Measurements from ENCODE around the gene CETN3. TPM values are rescaled to one million over a fixed set of nuclear protein-coding genes. Genes with fewer than 3 reads are reported as not detected.

CETN3 gene
- total and polyA plus RNA-seq, 9 of the 15 experiments (the other 6 are each of a cell fraction or from before 2014, with no cell fraction given) = 43.3 to 113 (median 82.4) TPM

GRCh38 chr5:90345684-90346083 is 63.9 kb downstream of the CETN3 start (continued):
- no peak for TF ChIP-seq GTF2B (IDR thresholded peaks at IDR 0.05; ENCODE audit: extremely low read depth, insufficient read length)
- no peak for TF ChIP-seq NR2F6 (CRISPR knock-in tag; IDR thresholded peaks at IDR 0.05)
- TF ChIP-seq EP300 (IDR thresholded peaks at IDR 0.05; ENCODE audit: low read length) = no peak
- TF ChIP-seq, protein P1, sequence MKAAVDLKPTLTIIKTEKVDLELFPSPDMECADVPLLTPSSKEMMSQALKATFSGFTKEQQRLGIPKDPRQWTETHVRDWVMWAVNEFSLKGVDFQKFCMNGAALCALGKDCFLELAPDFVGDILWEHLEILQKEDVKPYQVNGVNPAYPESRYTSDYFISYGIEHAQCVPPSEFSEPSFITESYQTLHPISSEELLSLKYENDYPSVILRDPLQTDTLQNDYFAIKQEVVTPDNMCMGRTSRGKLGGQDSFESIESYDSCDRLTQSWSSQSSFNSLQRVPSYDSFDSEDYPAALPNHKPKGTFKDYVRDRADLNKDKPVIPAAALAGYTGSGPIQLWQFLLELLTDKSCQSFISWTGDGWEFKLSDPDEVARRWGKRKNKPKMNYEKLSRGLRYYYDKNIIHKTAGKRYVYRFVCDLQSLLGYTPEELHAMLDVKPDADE (conservative IDR thresholded peaks at IDR 0.05; ENCODE audit: control insufficient read depth, low read depth, low read length) = no peak
- no peak for TF ChIP-seq RBM34 (IDR thresholded peaks at IDR 0.05; ENCODE audit: borderline replicate concordance, insufficient read depth, low read length)

GRCh38 chr5:90344689-90345088 is 64.9 kb downstream of the CETN3 start:
- no peaks in the 10 kb centered on the region for H3K79me2 ChIP-seq (ENCODE audit: control insufficient read depth, insufficient read depth, low read length)
- no peak for DNase-seq (ENCODE audit: extremely low read depth in 1 of 4, low spot score in 3 of 4)
- POLR2A ChIA-PET = interaction anchor here (0.5 to 1.5 kb wide), 3 partner anchors 11 to 56 kb away, joined by 3 to 6 read pairs (median 3); no protein-coding TSS in a partner anchor
- H3K4me2 ChIP-seq (ENCODE audit: insufficient read depth, low read length) = no peak overlapping the region
- no peak overlapping the region for H3K27ac ChIP-seq (ENCODE audit: extremely low read depth, low read depth, low read length)
- FAIRE-seq = no peak
- CTCF ChIA-PET (ENCODE audit: low intra/inter-chr PET ratio) = no interaction called here
- H3K9me1 ChIP-seq (ENCODE audit: control insufficient read depth, insufficient read depth, low read length) = no peaks in the 10 kb centered on the region
- no peaks in the 10 kb centered on the region for H3K27me3 ChIP-seq (ENCODE audit: control insufficient read depth in 2 of 2, insufficient read depth in 2 of 2, low read length in 2 of 2)
- no peak for ATAC-seq
- no TSS peak for BruUV-seq (replicated peaks)
- H3K9ac ChIP-seq (ENCODE audit: insufficient read depth in 1 of 2, low read depth in 2 of 2, low read length in 2 of 2) = no peak overlapping the region
- no peaks in the 10 kb centered on the region for H3K36me3 ChIP-seq (ENCODE audit: control insufficient read depth, insufficient read depth, low read length)
- no peaks in the 10 kb centered on the region for H3K4me1 ChIP-seq (replicated peaks in 1 of 2; ENCODE audit: control insufficient read depth in 2 of 2, insufficient read depth in 2 of 2, low read length in 2 of 2)
- in situ Hi-C loops (cut with MboI) = no loop called here
- no peak overlapping the region for H3K4me3 ChIP-seq
- intact Hi-C loops (cut with micrococcal nuclease) = no loop called here
- WGBS (ENCODE audit: insufficient coverage, low coverage, missing lambda C conversion rate) = 0% methylated on average over 1 of the region's 1 CpG
- H4K20me1 ChIP-seq (replicated peaks; ENCODE audit: control insufficient read depth, insufficient read depth, low read length) = no peaks in the 10 kb centered on the region
- no peak overlapping the region for H2AFZ ChIP-seq (ENCODE audit: low read depth, low read length)
- no peaks in the 10 kb centered on the region for H3K9me3 ChIP-seq (replicated peaks; ENCODE audit: control insufficient read depth, insufficient read depth, low read depth, low read length)
- TF ChIP-seq ZNF668 (CRISPR knock-in tag; IDR thresholded peaks at IDR 0.05) (no peak), ID3 (CRISPR knock-in tag; IDR thresholded peaks at IDR 0.05) (no peak), ID3 (tag; IDR thresholded peaks at IDR 0.05) (no peak), NR2C1 (IDR thresholded peaks at IDR 0.05) (no peak), NR2C1 (tag; IDR thresholded peaks at IDR 0.05) (no peak), MTF1 (CRISPR knock-in tag; IDR thresholded peaks at IDR 0.05; ENCODE audit: borderline replicate concordance) (no peak), E2F5 (CRISPR knock-in tag; IDR thresholded peaks at IDR 0.05) (no peak), USF1 (CRISPR knock-in tag; IDR thresholded peaks at IDR 0.05) (no peak), ZNF146 (CRISPR knock-in tag; IDR thresholded peaks at IDR 0.05; ENCODE audit: unreplicated experiment) (no peak), ZNF75A (CRISPR knock-in tag; IDR thresholded peaks at IDR 0.05) (no peak), HIVEP1 (CRISPR knock-in tag; IDR thresholded peaks at IDR 0.05) (no peak)
- TF ChIP-seq, protein P2, sequence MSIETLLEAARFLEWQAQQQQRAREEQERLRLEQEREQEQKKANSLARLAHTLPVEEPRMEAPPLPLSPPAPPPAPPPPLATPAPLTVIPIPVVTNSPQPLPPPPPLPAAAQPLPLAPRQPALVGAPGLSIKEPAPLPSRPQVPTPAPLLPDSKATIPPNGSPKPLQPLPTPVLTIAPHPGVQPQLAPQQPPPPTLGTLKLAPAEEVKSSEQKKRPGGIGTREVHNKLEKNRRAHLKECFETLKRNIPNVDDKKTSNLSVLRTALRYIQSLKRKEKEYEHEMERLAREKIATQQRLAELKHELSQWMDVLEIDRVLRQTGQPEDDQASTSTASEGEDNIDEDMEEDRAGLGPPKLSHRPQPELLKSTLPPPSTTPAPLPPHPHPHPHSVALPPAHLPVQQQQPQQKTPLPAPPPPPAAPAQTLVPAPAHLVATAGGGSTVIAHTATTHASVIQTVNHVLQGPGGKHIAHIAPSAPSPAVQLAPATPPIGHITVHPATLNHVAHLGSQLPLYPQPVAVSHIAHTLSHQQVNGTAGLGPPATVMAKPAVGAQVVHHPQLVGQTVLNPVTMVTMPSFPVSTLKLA (conservative IDR thresholded peaks at IDR 0.05) = no peak

All from K562 (cell line).